HG03060 (cell line): ENCODE data around the gene ROBO1.

Experiments used
- ATAC-seq: cut with Tn5 transposase; IDR thresholded peaks from one replicate; pipeline ENCODE4 v1.9.1; 2021; ENCODE audit warnings: low read depth, moderate number of reproducible peaks; ENCODE audit not compliant: unreplicated experiment

ROBO1 gene

GRCh38 chr3:79392479-79392878, 375.3 kb downstream of the ROBO1 start:
- no peak for ATAC-seq

DNA sequence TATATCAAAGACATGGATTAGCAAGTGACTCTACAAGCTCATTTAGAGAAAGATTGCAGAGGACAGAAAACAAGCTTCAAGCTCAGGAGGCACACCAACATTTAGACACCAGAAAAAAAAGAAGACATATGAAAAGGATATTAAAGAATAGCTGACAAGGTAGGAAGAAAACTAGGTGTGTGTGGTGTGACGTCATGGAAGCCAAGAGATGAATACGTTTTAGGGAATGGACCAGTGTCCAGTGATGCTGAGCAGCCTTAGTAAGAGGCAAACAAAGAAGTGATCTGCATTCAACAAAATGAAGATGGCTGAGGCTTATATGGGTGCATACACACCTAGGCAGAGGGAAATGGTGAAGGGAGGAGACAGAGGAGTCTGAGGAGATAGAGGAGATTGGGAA, 377.4 kb downstream of the ROBO1 start:
- no peak for ATAC-seq

GRCh38 chr3:79385211-79385610, 382.6 kb downstream of the ROBO1 start:
- no peak for ATAC-seq

- no peak for ATAC-seq
Measured at GRCh38 chr3:79383402-79384012, 384.3 kb downstream of the ROBO1 start.

DNA sequence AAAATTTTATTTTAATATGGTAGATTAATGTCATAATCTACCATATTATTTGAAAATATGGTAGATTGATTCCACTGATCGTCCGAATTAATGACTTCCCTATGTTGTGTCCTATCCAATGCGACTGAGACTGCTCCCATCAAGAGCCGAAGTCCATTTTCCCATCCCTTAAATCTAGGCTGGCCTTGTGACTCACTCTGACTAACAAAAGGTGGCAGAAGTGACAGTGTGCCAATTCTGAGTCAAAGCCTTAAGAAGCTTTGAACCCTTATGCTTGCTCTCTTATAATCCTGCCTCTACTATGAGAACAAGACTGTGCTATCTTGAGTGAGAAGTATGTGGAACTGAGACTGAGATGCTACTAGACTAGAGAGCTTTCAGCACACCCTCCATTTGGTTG, 387.2 kb downstream of the ROBO1 start:
- no peak for ATAC-seq

GRCh38 chr3:79378064-79378463, 389.7 kb downstream of the ROBO1 start:
- ATAC-seq: no peak

DNA sequence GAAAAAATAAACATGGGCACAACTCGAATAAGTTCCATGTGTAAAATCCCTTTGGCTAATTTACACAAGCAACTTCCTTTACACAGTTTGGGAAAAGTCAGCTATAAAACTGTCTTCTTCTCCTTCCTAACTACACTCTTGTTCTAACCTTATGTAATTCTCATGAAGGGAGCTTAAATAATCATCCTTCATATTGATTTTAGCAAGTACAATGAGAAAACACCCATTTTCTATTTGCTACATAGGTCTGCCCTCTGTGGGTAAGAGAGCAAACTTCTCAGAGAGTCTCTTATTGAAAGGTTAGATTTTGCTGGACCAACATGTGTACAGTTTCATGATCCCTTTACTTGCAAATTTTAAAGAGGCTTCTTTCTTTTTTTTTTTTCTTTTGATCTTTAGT, 398.5 kb downstream of the ROBO1 start:
- ATAC-seq: no peak

GRCh38 chr3:79368403-79368802, 399.4 kb downstream of the ROBO1 start:
- no peak for ATAC-seq

DNA sequence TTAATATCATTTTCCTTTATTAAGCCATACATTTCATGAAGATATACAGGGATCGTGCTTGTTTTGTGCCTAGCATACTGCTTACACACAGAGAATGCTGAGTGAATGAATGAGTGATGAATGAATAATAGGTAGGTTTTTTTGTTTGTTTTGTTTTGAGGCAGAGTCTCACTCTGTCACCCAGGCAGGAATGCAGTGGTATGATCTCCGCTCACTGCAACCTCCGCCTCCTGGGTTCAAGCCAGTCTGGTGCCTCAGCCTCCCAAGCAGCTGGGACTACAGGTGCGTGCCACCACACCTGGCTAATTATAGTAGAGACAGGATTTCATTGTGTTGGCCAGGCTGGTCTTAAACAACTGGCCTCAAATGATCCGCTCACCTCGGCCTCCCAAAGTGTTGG, 400.0 kb downstream of the ROBO1 start:
- no peak for ATAC-seq

- ATAC-seq: no peak
Measured at GRCh38 chr3:79367066-79367465, 400.7 kb downstream of the ROBO1 start.

- ATAC-seq: no peak
Measured at GRCh38 chr3:79366414-79366813, 401.4 kb downstream of the ROBO1 start.

DNA sequence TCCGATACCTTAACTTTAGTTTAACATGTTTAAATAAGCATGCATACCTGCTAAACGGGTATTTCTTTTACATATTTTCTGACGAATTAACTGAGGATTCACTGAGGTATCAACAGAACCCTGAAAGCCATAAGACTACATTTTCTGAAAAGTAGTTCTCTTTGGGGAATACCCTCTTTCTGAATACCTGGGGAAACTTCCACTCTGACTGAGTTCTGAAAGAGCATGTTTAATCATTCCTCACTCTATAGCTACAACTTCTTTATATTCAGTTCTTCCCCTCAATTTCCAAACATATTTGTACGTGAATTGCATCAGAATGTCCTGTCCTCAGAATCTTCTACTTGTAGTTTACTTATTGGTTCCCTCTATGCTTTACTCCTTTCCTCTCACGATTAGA, 403.0 kb downstream of the ROBO1 start:
- ATAC-seq: no peak

- ATAC-seq: no peak
Measured at GRCh38 chr3:79362571-79363270, 405.1 kb downstream of the ROBO1 start.

DNA sequence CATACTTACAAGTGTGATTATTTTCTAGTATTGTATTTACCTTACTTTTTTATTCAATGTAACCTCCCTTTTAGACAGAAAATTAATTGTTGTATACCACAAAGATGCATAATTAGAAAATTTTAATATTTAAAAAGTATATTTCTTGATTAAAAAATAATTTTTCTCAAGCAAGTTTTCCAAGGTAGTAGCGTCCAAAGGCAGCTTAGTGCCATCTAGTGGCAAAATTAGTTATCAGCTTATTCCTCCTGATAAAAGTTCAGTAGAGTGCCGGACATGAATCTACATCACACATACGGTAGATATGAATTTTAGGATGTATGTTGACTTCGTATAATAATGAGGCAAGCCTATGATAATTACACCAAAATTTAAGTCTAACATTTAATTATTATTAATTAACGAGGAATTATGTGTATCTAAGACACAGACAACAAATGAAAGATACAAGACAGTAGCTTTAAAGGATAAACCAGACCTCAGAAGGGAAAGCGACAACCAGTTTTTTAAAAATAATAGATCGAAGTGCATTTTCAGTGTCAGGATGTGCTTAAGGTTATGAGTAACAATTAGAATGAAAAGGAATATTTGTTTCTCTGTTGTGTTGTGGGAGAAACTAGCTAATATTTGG, 405.9 kb downstream of the ROBO1 start:
- ATAC-seq: no peak

- ATAC-seq: no peak
Measured at GRCh38 chr3:79358327-79358726, 409.5 kb downstream of the ROBO1 start.

DNA sequence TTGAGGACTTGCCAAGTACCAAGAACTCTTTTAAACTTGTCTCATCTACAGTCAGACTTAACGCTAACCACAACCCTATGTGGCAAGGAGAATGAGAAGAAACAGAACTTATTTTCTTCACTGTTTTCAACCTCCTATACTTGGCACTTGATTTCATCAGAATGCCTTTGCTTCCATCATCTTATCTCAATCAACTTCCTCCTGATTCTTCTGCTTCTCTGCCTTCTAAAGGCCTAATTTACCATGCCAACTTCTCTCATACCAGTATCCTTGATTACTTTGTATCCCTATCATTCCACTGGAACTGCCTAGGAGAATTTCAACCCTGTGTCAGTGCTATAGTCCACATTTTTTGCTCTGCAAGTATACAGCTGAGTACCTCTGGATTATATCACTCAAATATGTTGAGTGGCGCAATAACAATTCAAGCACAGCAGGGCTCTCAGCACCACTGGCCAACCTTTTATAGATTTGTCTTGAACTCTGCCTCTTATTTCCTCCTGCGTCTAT, 413.6 kb downstream of the ROBO1 start:
- ATAC-seq: no peak

DNA sequence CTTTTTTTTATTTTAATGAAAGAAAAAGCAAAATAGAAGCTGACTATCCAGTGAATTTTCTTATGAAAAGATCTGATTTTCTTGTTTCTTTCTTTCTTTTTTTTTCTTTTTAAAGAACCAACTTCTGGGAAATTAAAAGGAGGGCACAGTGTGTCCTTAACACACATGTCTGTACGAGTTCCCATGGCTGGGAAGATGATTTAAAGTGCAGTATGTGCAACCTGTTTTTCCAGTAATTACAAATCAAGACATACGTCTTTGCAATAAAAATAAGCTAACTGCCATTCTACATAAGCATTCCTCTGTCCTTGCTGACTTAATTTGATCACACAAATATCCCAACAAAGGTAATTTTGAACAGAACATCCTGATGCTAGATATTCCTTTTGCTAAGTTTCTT, 416.1 kb downstream of the ROBO1 start:
- ATAC-seq: no peak

GRCh38 chr3:79344876-79345871, 422.6 kb downstream of the ROBO1 start:
- ATAC-seq: no peak

- ATAC-seq: no peak
Measured at GRCh38 chr3:79341961-79342360, 425.8 kb downstream of the ROBO1 start.

- ATAC-seq: no peak
Measured at GRCh38 chr3:79339846-79340245, 428.0 kb downstream of the ROBO1 start.

DNA sequence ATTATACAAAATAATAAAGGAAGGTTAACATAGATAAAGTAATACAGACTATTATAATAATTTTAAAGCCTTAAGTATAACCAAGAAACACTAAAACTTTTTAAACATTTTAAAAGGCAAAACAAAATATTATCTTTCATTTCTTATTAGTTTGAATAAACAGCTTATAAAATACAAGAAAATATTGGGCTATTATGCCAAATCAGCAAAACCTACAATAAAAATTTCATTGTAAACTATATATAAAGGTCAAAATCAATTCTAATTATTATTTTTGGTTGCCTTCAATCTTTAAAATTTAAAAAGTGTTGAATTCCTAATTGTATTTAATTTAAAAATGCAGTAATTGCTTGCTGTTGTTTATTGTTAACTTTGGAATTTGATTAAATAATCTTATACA, 430.0 kb downstream of the ROBO1 start:
- ATAC-seq: no peak
